ENCODE measurements around the gene SCAF11.
"Not testable (repeated sequence)": the region's sequence is repeated elsewhere in the genome, so short reads cannot be mapped to it uniquely, and the experiment has no call there.

SCAF11 gene, protein sequence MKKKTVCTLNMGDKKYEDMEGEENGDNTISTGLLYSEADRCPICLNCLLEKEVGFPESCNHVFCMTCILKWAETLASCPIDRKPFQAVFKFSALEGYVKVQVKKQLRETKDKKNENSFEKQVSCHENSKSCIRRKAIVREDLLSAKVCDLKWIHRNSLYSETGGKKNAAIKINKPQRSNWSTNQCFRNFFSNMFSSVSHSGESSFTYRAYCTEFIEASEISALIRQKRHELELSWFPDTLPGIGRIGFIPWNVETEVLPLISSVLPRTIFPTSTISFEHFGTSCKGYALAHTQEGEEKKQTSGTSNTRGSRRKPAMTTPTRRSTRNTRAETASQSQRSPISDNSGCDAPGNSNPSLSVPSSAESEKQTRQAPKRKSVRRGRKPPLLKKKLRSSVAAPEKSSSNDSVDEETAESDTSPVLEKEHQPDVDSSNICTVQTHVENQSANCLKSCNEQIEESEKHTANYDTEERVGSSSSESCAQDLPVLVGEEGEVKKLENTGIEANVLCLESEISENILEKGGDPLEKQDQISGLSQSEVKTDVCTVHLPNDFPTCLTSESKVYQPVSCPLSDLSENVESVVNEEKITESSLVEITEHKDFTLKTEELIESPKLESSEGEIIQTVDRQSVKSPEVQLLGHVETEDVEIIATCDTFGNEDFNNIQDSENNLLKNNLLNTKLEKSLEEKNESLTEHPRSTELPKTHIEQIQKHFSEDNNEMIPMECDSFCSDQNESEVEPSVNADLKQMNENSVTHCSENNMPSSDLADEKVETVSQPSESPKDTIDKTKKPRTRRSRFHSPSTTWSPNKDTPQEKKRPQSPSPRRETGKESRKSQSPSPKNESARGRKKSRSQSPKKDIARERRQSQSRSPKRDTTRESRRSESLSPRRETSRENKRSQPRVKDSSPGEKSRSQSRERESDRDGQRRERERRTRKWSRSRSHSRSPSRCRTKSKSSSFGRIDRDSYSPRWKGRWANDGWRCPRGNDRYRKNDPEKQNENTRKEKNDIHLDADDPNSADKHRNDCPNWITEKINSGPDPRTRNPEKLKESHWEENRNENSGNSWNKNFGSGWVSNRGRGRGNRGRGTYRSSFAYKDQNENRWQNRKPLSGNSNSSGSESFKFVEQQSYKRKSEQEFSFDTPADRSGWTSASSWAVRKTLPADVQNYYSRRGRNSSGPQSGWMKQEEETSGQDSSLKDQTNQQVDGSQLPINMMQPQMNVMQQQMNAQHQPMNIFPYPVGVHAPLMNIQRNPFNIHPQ (N-terminal part only)

DNA sequence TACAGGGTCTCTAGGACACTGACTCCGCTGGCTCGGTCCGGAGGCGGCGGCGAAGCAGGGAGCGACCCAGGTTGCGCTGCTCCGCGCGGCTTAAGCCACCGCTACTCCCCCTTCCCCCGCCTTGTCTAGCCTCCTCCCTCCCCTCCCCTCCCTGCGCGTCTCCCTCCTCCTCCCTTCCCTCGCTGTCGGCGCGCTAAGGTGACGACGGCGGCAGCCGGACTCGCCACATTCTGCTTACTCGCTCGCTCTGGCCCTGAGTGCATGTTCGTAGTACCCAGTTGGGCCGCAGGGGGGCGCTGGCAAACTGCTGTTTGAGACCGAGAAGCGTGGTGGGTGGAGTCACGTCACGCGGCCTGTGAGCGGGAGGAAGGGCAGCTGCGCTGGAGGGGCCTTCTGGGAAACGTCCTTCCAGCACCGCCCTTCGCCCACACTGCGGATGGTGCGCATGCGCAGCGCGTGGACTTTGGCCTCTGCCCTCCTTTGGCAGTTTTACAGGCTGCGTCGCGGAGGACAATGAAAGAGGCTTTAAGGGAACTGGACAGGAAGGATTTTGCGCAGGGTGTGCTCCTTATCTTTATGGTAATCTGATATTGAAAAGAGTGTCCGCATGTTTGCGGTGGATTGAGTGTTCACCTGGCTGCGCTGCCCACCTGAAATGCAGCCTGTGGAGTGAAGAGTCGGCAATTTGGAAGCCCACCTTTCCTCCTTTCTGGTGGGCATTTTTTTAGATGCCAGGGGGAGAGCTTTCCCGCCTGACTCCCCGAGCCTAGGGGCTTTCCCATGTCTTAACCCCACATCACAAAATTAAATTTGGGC, at the start of gene SCAF11:
Gene SCAF11, minus strand, starts transcription at position 107 of the 816 bp plus-strand sequence. CDS start 26,407 bp downstream, outside the sequence.
- peak; percentile 100 for DNase-seq (ENCODE audit: low read depth, low spot score)

DNA sequence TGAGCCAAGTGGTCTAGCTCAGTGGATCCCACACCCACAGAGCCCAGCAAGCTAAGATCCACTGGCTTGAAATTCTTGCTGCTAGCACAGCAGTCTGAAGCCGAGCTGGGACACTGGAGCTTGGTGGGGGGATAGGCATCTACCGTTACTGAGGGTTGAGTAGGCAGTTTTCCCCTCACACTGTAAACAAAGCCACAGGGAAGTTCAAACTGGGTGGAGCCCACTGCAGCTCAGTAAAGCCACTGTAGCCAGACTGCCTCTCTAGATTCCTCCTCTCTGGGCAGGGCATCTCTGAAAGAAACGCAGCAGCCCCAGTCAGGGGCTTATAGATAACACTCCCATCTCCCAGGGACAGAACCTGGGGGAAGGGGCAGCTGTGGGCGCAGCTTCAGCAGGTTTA, 46.7 kb upstream of the SCAF11 start:
- not testable (repeated sequence) for DNase-seq (ENCODE audit: low read depth, low spot score)

DNA sequence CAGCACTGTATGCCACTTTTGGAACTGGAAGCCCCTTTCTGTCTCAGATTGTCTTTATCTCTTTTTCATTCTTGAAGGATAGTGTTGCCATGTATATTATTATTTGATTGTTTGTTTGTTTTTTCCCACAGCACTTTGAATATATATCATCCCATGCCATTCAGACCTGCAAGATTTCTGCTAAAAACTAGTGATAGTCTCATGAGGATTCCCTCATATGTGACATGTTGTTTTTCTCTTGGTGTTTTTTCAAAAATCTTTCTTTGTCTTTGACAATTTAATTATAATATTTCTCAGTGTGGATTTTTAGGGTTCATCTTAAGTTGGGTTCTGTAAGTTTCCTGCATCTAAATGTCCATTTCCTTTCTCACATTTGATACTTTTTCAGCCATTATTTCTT, 36.8 kb upstream of the SCAF11 start:
- no peak for DNase-seq (ENCODE audit: low read depth, low spot score)

DNA sequence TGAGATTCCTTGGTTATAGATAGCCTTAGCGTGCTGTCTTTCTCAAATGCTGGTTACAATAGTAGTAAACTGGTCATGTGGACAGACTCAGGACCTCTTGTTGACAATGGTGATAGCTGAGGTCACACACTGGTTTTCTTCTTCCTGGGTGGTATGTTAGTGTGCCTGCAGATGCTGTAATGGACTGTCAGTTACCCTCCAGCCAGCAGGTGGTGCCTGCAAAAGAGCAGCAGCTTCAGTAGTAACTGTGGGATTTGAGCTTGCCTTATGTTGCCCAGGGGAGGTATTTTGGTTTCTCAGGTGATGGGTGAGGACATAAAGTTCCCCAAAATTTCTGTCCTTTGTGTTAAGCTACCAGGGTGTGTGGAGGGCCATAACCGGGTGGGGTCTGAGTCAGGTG, 33.7 kb upstream of the SCAF11 start:
- DNase-seq (ENCODE audit: low read depth, low spot score) = no peak

DNA sequence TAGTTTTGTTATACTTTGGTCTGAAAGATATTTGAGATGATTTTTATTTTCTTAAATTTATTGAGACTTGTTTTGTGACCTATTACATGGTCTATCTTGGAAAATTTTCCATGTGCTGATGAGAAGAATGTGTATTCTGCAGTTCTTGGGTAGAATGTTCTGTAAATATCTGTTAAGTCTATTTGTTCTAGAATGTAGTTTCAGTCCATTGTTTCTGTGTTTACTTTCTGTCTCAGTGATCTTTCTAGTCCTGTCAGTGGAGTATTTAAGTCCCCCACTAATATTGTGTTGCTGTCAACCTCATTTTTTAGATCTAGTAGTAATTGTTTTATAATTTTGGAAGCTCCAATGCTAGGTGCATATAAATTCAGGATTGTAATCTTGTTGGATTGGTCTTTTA, 30.4 kb upstream of the SCAF11 start:
- DNase-seq (ENCODE audit: low read depth, low spot score) = no peak

DNA sequence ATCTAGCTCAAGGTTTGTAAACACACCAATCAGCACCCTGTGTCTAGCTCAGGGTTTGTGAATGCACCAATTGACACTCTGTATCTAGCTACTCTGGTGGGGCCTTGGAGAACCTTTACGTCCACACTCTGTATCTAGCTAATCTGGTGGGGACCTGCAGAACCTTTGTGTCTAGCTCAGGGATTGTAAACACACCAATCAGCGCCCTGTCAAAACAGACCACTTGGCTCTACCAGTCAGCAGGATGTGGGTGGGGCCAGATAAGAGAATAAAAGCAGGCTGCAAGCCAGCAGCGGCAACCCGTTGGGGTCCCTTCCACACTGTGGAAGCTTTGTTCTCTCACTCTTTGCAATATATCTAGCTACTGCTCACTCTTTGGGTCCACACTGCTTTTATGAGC, 28.3 kb upstream of the SCAF11 start:
- not testable (repeated sequence) for DNase-seq (ENCODE audit: low read depth, low spot score)

DNA sequence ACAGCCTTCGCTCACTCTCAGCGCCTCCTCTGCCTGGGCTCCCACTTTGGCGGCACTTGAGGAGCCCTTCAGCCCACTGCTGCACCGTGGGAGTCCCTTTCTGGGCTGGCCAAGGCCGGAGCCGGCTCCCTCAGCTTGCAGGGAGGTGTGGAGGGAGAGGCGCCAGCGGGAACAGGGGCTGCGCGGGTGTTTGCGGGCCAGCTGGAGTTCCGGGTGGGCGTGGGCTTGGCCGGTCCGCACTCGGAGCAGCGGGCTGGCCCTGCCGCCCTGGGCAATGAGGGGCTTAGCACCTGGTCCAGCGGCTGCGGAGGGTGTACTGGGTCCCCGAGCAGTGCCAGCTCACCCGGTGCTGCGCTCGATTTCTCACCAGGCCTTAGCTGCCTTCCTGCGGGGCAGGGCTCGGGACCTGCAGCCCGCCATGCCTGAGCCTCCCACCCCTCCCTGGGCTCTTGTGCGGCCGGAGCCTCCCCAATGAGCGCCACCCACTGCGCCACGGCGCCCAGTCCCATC, 27.5 kb upstream of the SCAF11 start:
- DNase-seq (ENCODE audit: low read depth, low spot score) = not testable (repeated sequence)

DNA sequence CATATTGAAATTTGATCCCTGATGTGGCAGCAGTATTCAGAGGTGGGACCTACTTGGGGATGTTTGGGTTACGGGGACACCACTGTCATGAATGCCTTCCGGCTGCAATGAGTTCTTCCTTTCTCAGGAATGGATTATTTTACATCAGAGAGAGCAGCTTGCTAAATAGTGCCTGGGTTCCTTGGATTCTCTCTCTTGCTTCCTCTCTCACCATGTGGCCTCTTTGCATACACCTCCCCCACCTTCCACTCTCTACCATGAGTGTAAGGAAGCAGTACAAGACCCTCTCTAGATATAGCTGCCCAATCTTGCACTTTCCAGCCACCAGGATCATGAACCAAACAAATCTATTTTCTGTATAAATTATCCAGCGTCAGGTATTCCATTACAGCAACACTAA, 15.4 kb upstream of the SCAF11 start:
- DNase-seq (ENCODE audit: low read depth, low spot score) = no peak

DNA sequence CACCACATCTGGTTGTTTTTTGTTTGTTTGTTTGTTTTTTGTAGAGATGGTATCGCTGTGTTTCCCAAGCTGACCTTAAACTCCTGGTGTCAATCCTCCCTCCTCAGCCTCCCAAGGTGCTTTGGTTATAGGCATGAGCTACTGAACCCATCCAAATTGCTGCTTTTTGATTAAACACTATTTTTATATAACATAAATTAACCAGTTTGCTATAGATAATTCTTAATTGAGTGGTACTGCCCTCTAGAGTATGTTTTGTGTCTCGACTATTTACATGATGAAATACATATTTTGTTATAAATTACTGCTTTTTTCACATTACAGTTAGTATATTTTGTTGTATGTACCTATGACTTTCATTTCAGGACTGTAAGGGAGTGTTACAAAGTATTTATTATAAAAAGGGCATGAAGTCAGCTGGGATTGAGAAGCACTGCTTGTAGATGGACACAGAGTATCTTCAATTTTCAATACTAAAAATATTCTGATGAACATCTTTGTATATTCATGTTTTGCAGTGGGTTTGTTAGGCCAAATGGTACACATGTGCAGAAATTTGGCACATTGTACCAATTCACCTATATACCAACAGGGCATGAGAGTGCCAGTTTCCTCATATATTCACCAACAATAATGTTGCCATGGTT, 14.9 kb upstream of the SCAF11 start:
- DNase-seq (ENCODE audit: low read depth, low spot score) = no peak

DNA sequence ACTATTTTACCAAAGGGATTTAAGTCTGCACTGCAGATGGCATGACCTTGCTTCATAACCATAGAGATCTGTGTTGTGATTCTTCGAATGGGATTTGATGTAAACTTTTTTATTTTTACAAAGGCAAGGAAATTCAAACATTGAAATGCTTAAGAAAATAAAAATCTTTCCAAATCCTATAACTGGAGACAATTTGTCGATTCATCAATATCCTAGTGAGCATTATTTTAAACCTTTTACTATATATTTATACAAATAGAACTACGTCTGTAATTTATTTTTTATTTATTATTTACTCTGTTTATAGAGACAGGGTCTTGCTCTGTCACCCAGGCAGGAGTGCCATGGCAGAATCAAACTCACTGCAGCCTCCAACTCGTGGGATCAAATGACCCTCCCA, 14.3 kb upstream of the SCAF11 start:
- DNase-seq (ENCODE audit: low read depth, low spot score) = no peak

DNA sequence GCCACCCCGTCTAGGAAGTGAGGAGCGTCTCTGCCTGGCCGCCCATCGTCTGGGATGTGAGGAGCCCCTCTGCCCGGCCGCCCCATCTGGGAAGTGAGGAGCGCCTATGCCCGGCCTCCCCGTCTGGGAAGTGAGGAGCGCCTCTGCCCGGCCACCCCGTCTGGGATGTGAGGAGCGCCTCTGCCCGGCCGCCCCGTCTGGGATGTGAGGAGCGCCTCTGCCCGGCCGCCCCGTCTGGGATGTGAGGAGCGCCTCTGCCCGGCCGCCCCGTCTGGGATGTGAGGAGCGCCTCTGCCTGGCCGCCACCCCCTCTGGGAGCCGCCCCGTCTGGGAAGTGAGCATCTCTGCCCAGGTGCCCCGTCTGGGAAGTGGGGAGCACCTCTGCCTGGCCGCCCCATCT, 9.7 kb upstream of the SCAF11 start:
- not testable (repeated sequence) for DNase-seq (ENCODE audit: low read depth, low spot score)

DNA sequence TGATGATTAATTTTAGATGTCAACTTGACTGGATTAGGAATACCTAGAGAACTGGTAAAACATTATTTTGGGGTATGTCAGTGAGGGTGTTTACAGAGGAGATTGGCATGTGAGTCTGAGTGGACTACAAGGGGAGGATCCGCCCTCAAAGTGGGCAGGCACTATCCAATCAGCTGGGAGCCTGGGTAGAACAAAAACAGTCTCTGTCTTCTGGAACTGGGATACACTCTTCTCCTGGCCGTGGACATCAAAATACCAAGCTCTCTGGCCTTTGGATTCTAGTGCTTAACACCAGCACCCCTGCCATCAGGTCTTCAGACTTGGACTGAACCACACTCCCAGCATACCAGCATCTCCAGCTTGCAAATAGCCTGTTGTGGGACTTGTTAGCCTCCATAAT, 4.4 kb upstream of the SCAF11 start:
- DNase-seq (ENCODE audit: low read depth, low spot score) = no peak

DNA sequence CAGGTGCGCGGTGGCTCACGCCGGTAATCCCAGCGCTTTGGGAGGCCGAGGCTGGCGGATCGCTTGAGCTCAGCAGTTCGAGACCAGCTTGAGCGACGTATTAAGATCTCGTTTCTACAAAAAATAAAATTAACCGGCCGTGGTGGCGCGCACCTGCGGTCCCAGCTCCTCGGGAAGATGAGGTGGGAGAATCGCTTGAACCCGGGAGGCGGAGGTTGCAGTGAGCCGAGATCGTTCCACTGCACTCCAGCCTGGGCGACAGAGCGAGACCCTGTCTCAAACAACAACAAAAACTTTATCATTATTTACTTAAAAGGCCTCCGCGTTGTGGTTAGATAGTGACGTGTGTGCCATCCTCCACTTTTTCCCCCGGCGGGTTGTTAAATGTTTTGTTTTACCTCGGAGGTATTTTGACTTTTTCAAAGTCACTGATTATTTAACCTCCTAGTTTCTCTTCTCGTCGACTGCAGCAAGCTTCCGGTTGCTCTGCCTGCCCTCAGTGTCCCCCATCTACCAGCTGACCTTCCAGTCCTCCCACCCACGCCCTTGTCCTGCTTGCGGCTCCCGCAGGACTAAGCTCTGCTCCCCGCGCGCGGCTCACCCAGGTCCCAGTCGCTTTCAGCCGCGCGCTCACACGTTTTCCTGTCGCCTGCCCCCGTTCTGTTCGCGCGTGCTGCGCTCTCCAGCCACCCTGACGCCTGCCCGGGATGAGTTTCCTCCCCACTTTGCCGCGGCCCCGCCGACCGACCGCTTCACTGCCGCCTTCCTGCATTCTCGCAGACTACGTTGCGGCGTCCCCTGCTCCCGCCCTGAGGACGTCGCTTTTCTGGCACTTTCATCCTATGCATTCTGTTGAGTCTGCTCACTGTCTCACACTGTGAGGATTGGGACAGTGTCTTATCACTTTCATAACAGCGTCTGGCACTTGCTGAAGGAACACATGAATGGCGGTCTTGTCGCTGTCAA, 1.2 kb upstream of the SCAF11 start:
- DNase-seq (ENCODE audit: low read depth, low spot score) = no peak

DNA sequence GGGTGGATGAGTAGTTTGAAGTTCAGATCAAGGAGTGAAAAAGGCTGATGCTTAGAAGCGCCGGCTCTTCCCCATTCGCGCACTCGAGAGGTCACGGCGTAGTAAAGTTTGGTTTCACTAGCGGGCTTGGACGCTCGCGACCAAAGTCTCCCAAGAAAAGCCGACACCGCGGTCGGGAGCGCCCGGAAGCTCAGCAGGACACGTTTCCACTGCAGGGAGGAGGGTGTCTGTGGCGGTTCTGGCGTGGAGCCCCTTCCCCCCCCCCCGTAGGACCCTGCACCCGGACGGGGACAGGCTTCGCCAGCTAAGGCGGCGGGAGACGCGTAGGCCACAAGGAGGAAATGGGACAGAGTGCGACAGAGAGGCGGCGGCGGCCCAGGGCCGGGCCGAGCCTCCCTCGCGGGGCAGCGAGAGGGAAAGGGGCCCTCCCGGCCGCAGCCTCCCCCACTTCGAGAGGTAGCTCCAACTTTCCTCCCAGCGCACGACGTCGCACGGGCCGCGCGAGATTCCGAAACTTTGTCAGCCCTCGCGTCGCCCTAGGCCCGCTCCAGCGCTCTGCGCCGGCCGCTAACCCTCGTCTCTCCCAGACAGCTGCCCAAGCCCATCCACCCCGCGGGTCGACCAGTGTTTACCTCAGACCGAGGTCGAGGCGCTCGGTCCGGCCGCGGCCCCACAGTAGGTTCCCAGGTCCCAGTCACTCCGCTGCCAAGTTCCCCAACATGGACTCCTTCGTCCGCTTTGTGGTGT, 480 bp downstream of the SCAF11 start:
- no peak for DNase-seq (ENCODE audit: low read depth, low spot score)

DNA sequence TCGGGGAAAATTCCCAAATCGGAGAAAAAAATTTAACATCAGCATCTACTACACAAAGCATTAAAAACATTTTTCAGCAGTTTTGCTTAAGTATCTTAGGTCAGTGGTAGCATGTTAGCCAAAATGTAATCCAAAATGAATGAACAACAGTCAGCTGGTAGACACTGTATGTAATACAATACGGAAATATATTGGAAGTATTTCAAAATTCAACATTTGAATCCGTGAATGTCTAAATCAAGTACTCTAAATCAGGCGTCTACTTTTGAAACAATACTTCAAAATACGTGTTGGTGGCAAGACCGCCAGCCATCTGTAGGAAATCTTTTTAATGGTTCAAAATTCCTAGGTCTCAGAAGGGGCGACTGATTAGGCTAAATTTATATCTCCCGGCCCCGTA, 1.1 kb downstream of the SCAF11 start:
- no peak for DNase-seq (ENCODE audit: low read depth, low spot score)

DNA sequence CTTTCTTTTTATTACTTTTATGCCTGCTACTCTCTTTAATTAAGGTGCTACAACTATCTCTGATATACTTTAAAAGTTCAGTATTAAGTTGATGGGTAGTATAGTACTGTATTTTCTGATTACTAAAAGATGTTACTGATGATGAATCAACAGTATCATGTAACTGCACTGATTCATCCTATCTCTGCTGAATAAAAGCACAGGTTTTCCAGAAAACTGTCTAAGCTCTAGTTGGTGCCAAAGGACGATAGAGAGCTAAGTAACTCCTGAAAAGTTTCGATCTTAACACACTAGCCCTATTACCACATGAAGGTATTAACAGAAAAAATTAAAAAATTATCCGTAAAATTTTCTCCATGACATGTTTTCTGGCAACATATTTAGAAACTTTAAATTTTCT, 2.1 kb downstream of the SCAF11 start:
- no peak for DNase-seq (ENCODE audit: low read depth, low spot score)

DNA sequence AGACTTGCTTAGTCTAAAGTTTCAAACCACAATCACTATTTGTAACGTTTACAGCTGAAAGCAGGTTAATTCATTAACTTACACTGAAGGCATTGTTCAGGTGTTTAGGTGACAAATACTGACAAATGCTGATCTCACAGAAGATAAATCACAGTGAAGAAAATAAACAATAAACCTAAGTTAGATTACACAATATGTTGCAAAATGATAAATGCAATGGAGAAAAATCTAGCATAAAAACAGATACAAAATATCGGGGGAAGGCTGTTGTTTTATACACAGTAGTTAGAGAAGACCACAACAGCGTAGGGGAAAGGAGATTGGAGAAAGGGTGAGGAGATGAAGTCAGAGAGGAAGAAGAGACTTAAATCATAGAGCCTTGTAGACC, 3.0 kb downstream of the SCAF11 start:
- DNase-seq (ENCODE audit: low read depth, low spot score) = no peak

DNA sequence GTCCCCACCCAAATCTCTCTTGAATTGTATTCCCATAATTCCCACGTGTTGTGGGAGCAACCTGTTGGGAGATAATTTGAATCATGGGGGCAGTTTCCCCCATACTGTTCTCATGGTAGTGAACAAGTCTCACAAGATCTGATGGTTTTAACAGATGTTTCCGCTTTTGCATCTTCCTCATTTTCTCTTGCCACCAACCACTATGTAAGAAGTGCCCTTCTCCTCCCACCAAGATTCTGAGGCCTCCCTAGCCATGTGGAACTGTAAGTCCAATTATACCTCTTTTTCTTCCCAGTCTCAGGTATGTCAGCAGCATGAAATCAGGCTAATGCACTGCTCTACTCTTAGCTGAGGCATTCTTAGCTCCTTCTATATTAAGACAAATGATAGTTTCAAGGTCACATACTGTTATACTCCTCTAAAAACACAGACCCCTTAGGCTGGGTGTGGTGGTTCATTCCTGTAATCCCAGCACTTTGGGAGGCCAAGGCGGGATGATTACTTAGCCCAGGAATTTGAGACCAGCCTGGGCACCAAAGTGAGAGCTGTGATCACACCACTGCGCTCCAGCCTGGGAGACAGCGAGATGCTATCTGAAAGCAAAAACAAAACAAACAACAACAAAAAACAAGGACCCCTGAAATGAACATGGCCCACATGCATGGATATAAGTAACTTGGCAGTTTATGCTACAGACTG, 3.6 kb downstream of the SCAF11 start:
- DNase-seq (ENCODE audit: low read depth, low spot score) = no peak

Measured in brain pericyte (primary cell).